Chondrocyte (in vitro differentiated cells): ENCODE data around the gene POLR1F. TPM values are rescaled to one million over a fixed set of nuclear protein-coding genes. Genes with fewer than 3 reads are reported as not detected.

ENCODE experiments used
- DNase-seq: peaks from one replicate; pipeline ENCODE4 v3.0.0; 2021; ENCODE audit warnings: mixed read lengths, low spot score
- H3K27ac Mint-ChIP-seq: one replicate; pipeline ENCODE4 v1.8.0; 2021; ENCODE audit warnings: mild to moderate bottlenecking, moderate library complexity, mixed read lengths; ENCODE audit not compliant: unreplicated experiment
- H3K27me3 Mint-ChIP-seq: 2 replicates; pipeline ENCODE4 v1.8.0; 2021; ENCODE audit warnings: low read depth, mixed read lengths
- H3K36me3 Mint-ChIP-seq: 2 replicates; pipeline ENCODE4 v1.8.0; 2021; ENCODE audit warnings: low read depth, mixed read lengths
- H3K4me1 Mint-ChIP-seq: 2 replicates; pipeline ENCODE4 v1.8.0; 2021; ENCODE audit warnings: low read depth, mild to moderate bottlenecking, mixed read lengths
- H3K4me3 Mint-ChIP-seq: one replicate; pipeline ENCODE4 v1.8.0; 2021; ENCODE audit warnings: mild to moderate bottlenecking, moderate library complexity, mixed read lengths; ENCODE audit not compliant: unreplicated experiment
- H3K9me3 Mint-ChIP-seq: 2 replicates; pipeline ENCODE4 v1.8.0; 2021; ENCODE audit warnings: low read depth, mixed read lengths
- CTCF ChIP-seq: fragments of 200-600 bp; sonication (generic); IDR thresholded peaks from 2 replicates; pipeline ENCODE4 v1.5.0; 2021; ENCODE audit warnings: antibody characterized with exemption, mild to moderate bottlenecking, moderate library complexity
- microRNA-seq: library from miRNA; unstranded; fragments of <30 nt; microRNA quantifications from one replicate; pipeline ENCODE4 v1.2.0, GENCODE V29; 2020; ENCODE audit warnings: borderline number of aligned reads
- total RNA-seq: library from RNA; stranded (reverse); gene quantifications from 3 replicates; pipeline ENCODE4 v1.2.1, GENCODE V29; 2021

POLR1F gene
- total RNA-seq, 1 donor from 2014 or later: 11.6 TPM

GRCh38 chr7:19665399-19666008 is 43.3 kb downstream of the POLR1F start:
- peaks cover 7% of the 10 kb centered on the region for H3K27me3 Mint-ChIP-seq
- H3K9me3 Mint-ChIP-seq: peaks cover 4% of the 10 kb centered on the region
- H3K27ac Mint-ChIP-seq: no peak overlapping the region
- H3K4me1 Mint-ChIP-seq: peaks cover 3% of the 10 kb centered on the region
- no peak for DNase-seq
- peak; percentile 96 for TF ChIP-seq CTCF
- H3K36me3 Mint-ChIP-seq: no peaks in the 10 kb centered on the region
- no peak overlapping the region for H3K4me3 Mint-ChIP-seq

GRCh38 chr7:19663816-19664462 is 44.9 kb downstream of the POLR1F start:
- Mint-ChIP-seq H3K9me3 (peaks cover 4% of the 10 kb centered on the region), H3K36me3 (no peaks in the 10 kb centered on the region), H3K27me3 (peaks cover 7% of the 10 kb centered on the region), H3K4me3 (no peak overlapping the region), H3K4me1 (peaks cover 3% of the 10 kb centered on the region), H3K27ac (no peak overlapping the region)
- TF ChIP-seq CTCF: no peak
- no peak for DNase-seq

- no peak for TF ChIP-seq CTCF
- Mint-ChIP-seq H3K27ac (no peak overlapping the region), H3K4me1 (no peaks in the 10 kb centered on the region), H3K4me3 (no peak overlapping the region), H3K27me3 (peaks cover 3% of the 10 kb centered on the region), H3K36me3 (peaks cover 7% of the 10 kb centered on the region), H3K9me3 (peaks cover 28% of the 10 kb centered on the region)
- no peak for DNase-seq
These were observed 60.0 kb downstream of the POLR1F start for GRCh38 chr7:19648791-19649190.

Small RNA genes lying within 50 kb of the gene (microRNA-seq; reads per million reads assigned to microRNA genes)
- not detected for gene MIR3146

Other genes with a start within 250 kb of the POLR1F start
- gene TMEM196, start 64.6 kb upstream of the POLR1F start, total RNA-seq: not detected in 3 replicates